ENCODE data around the gene DCAF8L2.
"Not testable (repeated sequence)": the region's sequence is repeated elsewhere in the genome, so short reads cannot be mapped to it uniquely, and the experiment has no call there.

Gene DCAF8L2

GRCh38 chrX:27675493-27675892 lies 85.3 kb downstream of the DCAF8L2 start:
- no peak for DNase-seq (ENCODE audit: low read depth in 2 of 2, low spot score in 1 of 2)

GRCh38 chrX:27679281-27679680 lies 89.1 kb downstream of the DCAF8L2 start:
- DNase-seq (ENCODE audit: low read depth in 2 of 2, low spot score in 1 of 2) = no peak

GRCh38 chrX:27680726-27681125 lies 90.6 kb downstream of the DCAF8L2 start:
- no peak for DNase-seq (ENCODE audit: low read depth in 2 of 2, low spot score in 1 of 2)

DNA sequence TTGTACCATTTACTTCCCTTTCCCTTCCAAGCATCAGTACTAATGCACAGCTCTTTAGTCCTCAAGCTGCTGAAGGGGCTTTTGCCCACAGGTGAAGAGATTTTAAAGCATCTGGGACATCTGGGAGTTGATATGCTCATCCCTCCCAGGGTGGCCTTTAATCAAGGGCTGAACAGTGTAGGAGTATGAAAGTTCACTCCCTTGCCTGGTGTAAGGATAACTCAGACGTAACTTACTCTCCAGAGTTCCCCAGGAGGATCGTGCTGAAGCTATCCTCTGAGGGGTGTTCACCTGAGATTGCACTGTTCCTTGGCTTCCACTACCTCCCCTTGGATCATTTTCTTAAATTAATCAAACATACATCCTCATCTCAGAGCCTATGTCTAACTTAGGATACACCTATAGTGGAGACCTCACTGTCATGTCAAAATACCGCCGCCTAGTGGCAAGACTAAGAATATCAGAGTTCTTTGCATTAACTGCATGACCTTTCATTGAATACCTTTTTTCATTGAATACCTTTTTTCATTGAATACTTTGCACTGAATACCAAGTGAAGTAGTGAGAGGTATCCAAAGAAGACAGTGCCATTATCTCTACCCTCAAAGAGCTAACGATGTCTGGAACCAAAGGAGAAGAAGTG lies 93.5 kb downstream of the DCAF8L2 start:
- DNase-seq (ENCODE audit: low read depth in 2 of 2, low spot score in 1 of 2) = not testable (repeated sequence)

DNA sequence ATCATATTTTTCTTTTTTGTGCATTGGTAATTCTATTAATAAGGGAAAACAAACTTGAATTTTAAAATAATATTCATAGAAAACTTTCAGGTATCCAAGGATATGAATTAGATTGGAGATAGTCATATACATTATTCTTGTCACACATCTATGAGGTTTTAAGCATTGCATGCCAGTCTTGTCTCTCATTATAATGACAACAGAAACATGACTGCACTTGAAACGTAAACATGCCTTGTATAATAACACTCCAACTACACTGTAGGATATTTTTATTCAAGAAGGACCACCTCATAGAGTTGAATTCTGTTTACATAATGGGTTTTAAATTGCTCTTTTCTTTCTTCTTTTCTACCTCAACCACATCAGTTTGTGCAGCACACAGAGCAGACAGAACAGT lies 104.5 kb downstream of the DCAF8L2 start:
- no peak for DNase-seq (ENCODE audit: low read depth in 2 of 2, low spot score in 1 of 2)

GRCh38 chrX:27706526-27706925 lies 116.4 kb downstream of the DCAF8L2 start:
- DNase-seq (ENCODE audit: low read depth in 2 of 2, low spot score in 1 of 2) = no peak

- no peak for DNase-seq (ENCODE audit: low read depth in 2 of 2, low spot score in 1 of 2)
Measured at GRCh38 chrX:27715610-27716009, 125.5 kb downstream of the DCAF8L2 start.

GRCh38 chrX:27728291-27728690 lies 138.1 kb downstream of the DCAF8L2 start:
- no peak for DNase-seq (ENCODE audit: low read depth in 2 of 2, low spot score in 1 of 2)

DNA sequence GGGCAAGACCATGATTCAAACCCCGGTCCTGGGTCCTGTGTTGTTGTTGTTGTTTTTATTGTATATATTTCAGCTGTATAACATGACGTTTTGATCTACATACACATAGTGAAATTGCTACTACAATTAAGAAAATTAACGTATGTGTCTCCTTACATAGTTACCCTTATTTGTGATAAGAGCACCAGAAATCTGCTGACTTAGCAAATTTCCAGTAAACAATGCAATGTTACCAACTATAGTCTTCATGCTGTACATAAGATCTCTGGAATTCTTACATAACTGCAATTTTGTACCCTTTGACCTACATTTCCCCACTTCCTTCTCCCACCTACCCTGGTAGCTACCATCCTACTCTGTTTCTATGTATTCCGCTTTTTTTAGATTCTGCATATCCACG lies 141.8 kb downstream of the DCAF8L2 start:
- no peak for DNase-seq (ENCODE audit: low read depth in 2 of 2, low spot score in 1 of 2)

DNA sequence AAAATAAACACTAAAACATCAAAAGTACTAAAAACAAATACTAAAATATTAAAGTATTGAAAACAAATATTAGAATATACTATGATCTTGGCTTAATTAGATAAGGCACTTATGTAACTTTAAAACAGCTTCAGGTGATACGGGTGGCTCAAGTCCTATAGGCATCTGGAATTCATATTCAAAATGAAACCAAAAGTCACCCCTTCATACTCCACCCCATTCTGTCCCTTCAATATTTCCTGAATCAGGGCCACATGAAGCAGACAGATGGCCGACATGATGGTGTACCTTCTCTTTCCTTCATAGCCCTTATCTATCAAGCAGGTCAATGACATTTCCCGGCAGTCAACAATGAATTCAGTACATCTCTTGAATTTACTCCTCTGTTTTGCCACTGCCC lies 145.8 kb downstream of the DCAF8L2 start:
- DNase-seq (ENCODE audit: low read depth in 2 of 2, low spot score in 1 of 2) = no peak

GRCh38 chrX:27740933-27741332 lies 150.8 kb downstream of the DCAF8L2 start:
- DNase-seq (ENCODE audit: low read depth in 2 of 2, low spot score in 1 of 2) = no peak

DNA sequence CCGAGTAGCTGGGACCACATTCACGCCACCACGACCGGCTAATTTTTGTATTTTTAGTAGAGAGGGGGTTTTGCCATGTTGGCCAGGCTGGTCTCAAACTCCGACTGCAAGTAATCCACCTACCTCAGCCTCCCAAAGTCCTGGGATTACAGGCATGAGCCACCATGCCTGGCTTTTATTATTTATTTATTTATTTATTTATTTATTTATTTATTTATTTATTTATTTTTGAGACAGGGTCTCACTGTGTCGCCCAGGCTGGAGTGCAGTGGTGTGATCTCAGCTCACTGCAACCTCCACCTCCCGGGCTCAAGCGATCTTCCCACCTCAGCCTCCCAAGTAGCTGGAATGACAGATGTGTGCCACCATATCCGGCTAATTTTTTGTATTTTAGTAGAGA lies 153.4 kb downstream of the DCAF8L2 start:
- not testable (repeated sequence) for DNase-seq (ENCODE audit: low read depth in 2 of 2, low spot score in 1 of 2)

DNA sequence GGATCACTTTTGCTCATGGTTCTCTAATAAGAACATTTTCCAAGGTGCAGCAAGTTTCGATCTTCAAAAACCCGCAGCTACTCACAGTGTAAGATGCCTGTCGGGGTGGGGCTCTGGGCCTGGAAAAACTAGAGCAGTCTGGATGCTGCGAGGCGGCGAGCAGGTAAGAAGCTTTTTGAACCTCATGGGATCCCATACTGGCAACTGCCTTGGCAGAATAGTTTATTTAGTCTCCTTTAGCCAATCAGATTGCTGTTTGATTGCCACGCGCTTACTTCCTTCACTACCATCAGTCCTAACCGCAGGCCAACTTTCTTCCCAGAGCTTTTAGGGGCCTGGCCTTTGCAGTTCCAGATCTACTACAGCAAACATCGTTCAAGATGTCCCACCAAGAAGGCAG lies 156.4 kb downstream of the DCAF8L2 start:
- no peak for DNase-seq (ENCODE audit: low read depth in 2 of 2, low spot score in 1 of 2)

DNA sequence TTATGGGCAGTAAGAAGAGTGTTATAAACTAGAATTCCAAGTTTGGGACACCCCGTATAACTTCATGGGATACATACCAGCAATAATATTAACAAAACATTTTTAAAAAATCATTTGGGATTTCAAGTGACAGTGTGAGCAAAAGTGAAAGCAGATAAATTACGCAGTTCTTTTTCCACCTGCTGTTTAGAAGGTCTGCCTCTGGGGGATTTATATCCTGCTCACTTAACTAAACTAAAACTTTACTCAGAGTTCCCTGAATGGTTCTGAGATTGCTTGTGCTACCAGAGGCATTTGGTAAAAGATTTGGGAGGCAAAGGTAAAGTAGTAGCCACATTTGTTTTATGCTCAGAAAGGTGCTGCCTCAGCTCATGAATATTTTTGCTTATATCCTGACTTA lies 160.2 kb downstream of the DCAF8L2 start:
- DNase-seq (ENCODE audit: low read depth in 2 of 2, low spot score in 1 of 2) = not testable (repeated sequence)

- DNase-seq (ENCODE audit: low read depth in 2 of 2, low spot score in 1 of 2) = no peak
Measured at GRCh38 chrX:27751976-27752375, 161.8 kb downstream of the DCAF8L2 start.

DNA sequence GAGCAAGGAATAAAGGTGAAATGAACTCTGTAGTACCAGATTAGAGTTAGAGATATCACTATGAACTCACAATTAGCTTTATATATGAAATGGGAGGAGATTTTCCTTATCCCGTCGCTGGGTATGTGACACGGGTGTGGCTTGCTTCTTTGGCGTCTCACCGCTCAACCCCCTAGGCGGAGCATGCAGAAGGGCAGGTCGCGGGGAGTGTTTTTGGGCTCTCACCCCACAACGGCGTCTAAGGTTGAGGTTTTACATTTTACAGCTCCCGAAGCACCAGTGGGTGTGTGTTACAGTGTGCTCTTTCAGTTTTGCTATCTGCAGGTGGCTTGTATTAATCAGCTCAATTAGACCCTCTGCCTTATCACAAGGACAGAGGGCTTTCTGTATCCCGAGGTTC lies 175.6 kb downstream of the DCAF8L2 start:
- no peak for DNase-seq (ENCODE audit: low read depth in 2 of 2, low spot score in 1 of 2)

GRCh38 chrX:27767387-27767786 lies 177.2 kb downstream of the DCAF8L2 start:
- DNase-seq (ENCODE audit: low read depth in 2 of 2, low spot score in 1 of 2) = no peak

- DNase-seq (ENCODE audit: low read depth in 2 of 2, low spot score in 1 of 2) = no peak
Measured at GRCh38 chrX:27775984-27776383, 185.8 kb downstream of the DCAF8L2 start.

GRCh38 chrX:27796640-27797257 lies 206.6 kb downstream of the DCAF8L2 start:
- DNase-seq (ENCODE audit: low read depth in 2 of 2, low spot score in 1 of 2) = no peak

DNA sequence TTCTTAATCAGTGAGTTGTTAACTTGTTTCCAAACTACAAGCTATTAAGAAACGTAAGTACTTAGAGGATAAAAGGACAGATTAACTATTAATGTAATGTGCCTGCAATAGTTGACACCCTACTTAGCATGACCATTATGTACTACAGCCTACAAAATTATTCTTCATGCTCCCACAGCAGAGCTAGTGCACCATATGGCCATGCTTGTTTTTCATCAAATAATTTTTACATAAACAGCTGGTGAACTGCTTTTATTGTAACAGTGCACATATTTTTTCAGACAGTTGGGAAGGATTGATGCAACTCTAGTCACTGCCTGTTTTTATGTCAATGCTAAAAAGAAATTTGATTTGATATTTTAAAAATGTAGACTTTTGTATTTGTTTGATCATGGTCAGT lies 207.4 kb downstream of the DCAF8L2 start:
- no peak for DNase-seq (ENCODE audit: low read depth in 2 of 2, low spot score in 1 of 2)
